Fibroblast of lung (primary cell): Measurements from ENCODE around the gene PKP1.

Source experiments
- EZH2 ChIP-seq: IDR thresholded peaks from 2 replicates; pipeline ENCODE4 v1.5.1; 2012; ENCODE audit warnings: low read length, control low read depth, mild to moderate bottlenecking; ENCODE audit errors: missing control alignments
- TF ChIP-seq, protein P1 (sequence below), 2 donors: IDR thresholded peaks in 1 of 2; conservative IDR thresholded peaks in 1 of 2; 1 replicate in 1 of 2; 2 replicates in 1 of 2; pipeline ENCODE4 v1.5.1; 2011 to 2012; ENCODE audit warnings: low read length in 2 of 2, control low read depth in 1 of 2, inconsistent platforms in 1 of 2, low read depth in 1 of 2, mild to moderate bottlenecking in 1 of 2

- TF ChIP-seq, protein P1, sequence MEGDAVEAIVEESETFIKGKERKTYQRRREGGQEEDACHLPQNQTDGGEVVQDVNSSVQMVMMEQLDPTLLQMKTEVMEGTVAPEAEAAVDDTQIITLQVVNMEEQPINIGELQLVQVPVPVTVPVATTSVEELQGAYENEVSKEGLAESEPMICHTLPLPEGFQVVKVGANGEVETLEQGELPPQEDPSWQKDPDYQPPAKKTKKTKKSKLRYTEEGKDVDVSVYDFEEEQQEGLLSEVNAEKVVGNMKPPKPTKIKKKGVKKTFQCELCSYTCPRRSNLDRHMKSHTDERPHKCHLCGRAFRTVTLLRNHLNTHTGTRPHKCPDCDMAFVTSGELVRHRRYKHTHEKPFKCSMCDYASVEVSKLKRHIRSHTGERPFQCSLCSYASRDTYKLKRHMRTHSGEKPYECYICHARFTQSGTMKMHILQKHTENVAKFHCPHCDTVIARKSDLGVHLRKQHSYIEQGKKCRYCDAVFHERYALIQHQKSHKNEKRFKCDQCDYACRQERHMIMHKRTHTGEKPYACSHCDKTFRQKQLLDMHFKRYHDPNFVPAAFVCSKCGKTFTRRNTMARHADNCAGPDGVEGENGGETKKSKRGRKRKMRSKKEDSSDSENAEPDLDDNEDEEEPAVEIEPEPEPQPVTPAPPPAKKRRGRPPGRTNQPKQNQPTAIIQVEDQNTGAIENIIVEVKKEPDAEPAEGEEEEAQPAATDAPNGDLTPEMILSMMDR (conservative IDR thresholded peaks at IDR 0.05 in 1 of 2, IDR thresholded peaks at IDR 0.05 in 1 of 2; ENCODE audit: low read depth in 1 of 2, low read length in 2 of 2), result no peak
- TF ChIP-seq EZH2, result no peak
Observed at GRCh38 chr1:201280884-201281283, 2.4 kb upstream of the PKP1 start.
